Measurements from ENCODE around the gene EDIL3. TPM values are rescaled to one million over a fixed set of nuclear protein-coding genes. Genes with fewer than 3 reads are reported as not detected.

EDIL3 gene
- total and polyA plus RNA-seq, 9 of the 15 experiments (the other 6 are each of a cell fraction or from before 2014, with no cell fraction given) = 0.09 TPM; not detected in 8

- no peak overlapping the region for H3K27ac ChIP-seq (ENCODE audit: extremely low read depth, low read depth, low read length)
- 0% methylated on average over 4 of the region's 4 CpGs for WGBS (ENCODE audit: insufficient coverage, low coverage, missing lambda C conversion rate)
- no peaks in the 10 kb centered on the region for H3K79me2 ChIP-seq (ENCODE audit: control insufficient read depth, insufficient read depth, low read length)
- ChIA-PET POLR2A (no interaction called here), CTCF (ENCODE audit: low intra/inter-chr PET ratio) (no interaction called here)
- H3K9ac ChIP-seq (ENCODE audit: insufficient read depth in 1 of 2, low read depth in 2 of 2, low read length in 2 of 2) = no peak overlapping the region
- intact Hi-C loops (cut with micrococcal nuclease) = no loop called here
- in situ Hi-C loops (cut with MboI) = no loop called here
- no peaks in the 10 kb centered on the region for H3K9me1 ChIP-seq (ENCODE audit: control insufficient read depth, insufficient read depth, low read length)
- no peak for FAIRE-seq
- no peaks in the 10 kb centered on the region for H3K36me3 ChIP-seq (ENCODE audit: control insufficient read depth, insufficient read depth, low read length)
- TF ChIP-seq CHCHD3 (CRISPR knock-in tag; IDR thresholded peaks at IDR 0.05) = no peak
- no peak for TF ChIP-seq EHMT2 (IDR thresholded peaks at IDR 0.05)
- no peak for TF ChIP-seq ZBTB2 (IDR thresholded peaks at IDR 0.05)
- TF ChIP-seq BCL6 (CRISPR knock-in tag; IDR thresholded peaks at IDR 0.05) = no peak
- TF ChIP-seq SNIP1 (IDR thresholded peaks at IDR 0.05; ENCODE audit: low read depth) = no peak
- no peak for TF ChIP-seq ZNF224 (CRISPR knock-in tag; IDR thresholded peaks at IDR 0.05)
- TF ChIP-seq ZNF778 (CRISPR knock-in tag; IDR thresholded peaks at IDR 0.05) = no peak
- TF ChIP-seq FOXJ2 (tag; IDR thresholded peaks at IDR 0.05) = no peak
- TF ChIP-seq MBD1 (CRISPR knock-in tag; IDR thresholded peaks at IDR 0.05) = no peak
- TF ChIP-seq ZNF444 (CRISPR knock-in tag; IDR thresholded peaks at IDR 0.05) = no peak
- no peak for TF ChIP-seq HMG20A (CRISPR knock-in tag; conservative IDR thresholded peaks at IDR 0.05)
- no peak for TF ChIP-seq HDAC1 (IDR thresholded peaks at IDR 0.05)
- H3K27me3 ChIP-seq (ENCODE audit: control insufficient read depth in 2 of 2, insufficient read depth in 2 of 2, low read length in 2 of 2) = no peaks in the 10 kb centered on the region
- no peak for ATAC-seq
- H3K4me3 ChIP-seq = no peak overlapping the region
- 0 out of 2 replicates have a peak, but pooled peaks cover 1% of the 10 kb centered on the region for H3K9me3 ChIP-seq (replicated peaks; ENCODE audit: control insufficient read depth, insufficient read depth, low read depth, low read length)
- H4K20me1 ChIP-seq (replicated peaks; ENCODE audit: control insufficient read depth, insufficient read depth, low read length) = no peaks in the 10 kb centered on the region
- H3K4me2 ChIP-seq (ENCODE audit: insufficient read depth, low read length) = no peak overlapping the region
- H2AFZ ChIP-seq (ENCODE audit: low read depth, low read length) = no peak overlapping the region
- H3K4me1 ChIP-seq (replicated peaks in 1 of 2; ENCODE audit: control insufficient read depth in 2 of 2, insufficient read depth in 2 of 2, low read length in 2 of 2) = no peaks in the 10 kb centered on the region
- no peak for DNase-seq (ENCODE audit: extremely low read depth in 1 of 4, low spot score in 3 of 4)
- no TSS peak for BruUV-seq (replicated peaks)
Observed at GRCh38 chr5:84290161-84290560, 94.5 kb downstream of the EDIL3 start.

Data from K562 (cell line).